SK-N-SH treated with all-trans-retinoic acid at 6 μM for 48 hours (cell line): ENCODE data around the gene MCOLN3.

Experiments used
- ATAC-seq: fragments of 200-7000 bp; cut with Tn5 transposase; 3 replicates; pipeline ENCODE4 v1.9.1; 2020; ENCODE audit warnings: mild to moderate bottlenecking, moderate library complexity
- ARNTL ChIP-seq: fragments of 450-650 bp; formaldehyde crosslinking; IDR thresholded peaks from 2 replicates; pipeline ENCODE4 v1.5.0; 2020; ENCODE audit warnings: low read depth, mild to moderate bottlenecking, moderate library complexity, borderline replicate concordance
- BACH2 ChIP-seq: fragments of 250-450 bp; sonication (Bioruptor Pico); IDR thresholded peaks from 2 replicates; pipeline ENCODE4 v1.9.0; 2021; ENCODE audit warnings: mild to moderate bottlenecking, borderline replicate concordance
- CSDC2 ChIP-seq: fragments of 250-450 bp; sonication (Bioruptor Pico); IDR thresholded peaks from 2 replicates; pipeline ENCODE4 v1.5.0; 2020; ENCODE audit warnings: mild to moderate bottlenecking, moderate library complexity
- ESRRG ChIP-seq: fragments of 250-450 bp; sonication (Bioruptor Pico); IDR thresholded peaks from 2 replicates; pipeline ENCODE4 v1.6.1; 2021; ENCODE audit warnings: mild to moderate bottlenecking
- ISL1 ChIP-seq: fragments of 250-450 bp; sonication (Bioruptor Pico); IDR thresholded peaks from 2 replicates; pipeline ENCODE4 v2.1.2; 2022; ENCODE audit warnings: mild to moderate bottlenecking, moderate library complexity
- OSR1 ChIP-seq: fragments of 250-450 bp; sonication (Bioruptor Pico); IDR thresholded peaks from 2 replicates; pipeline ENCODE4 v1.8.0; 2022; ENCODE audit warnings: moderate library complexity, mild to moderate bottlenecking, inconsistent platforms
- PATZ1 ChIP-seq: fragments of 250-450 bp; sonication (Bioruptor Pico); IDR thresholded peaks from 2 replicates; pipeline ENCODE4 v1.8.0; 2020; ENCODE audit warnings: mild to moderate bottlenecking, moderate library complexity, borderline replicate concordance
- POU6F1 ChIP-seq: fragments of 250-450 bp; sonication (Bioruptor Pico); IDR thresholded peaks from 2 replicates; pipeline ENCODE4 v1.8.0; 2021; ENCODE audit warnings: low read depth, mild to moderate bottlenecking, moderate library complexity, borderline replicate concordance
- PPARA ChIP-seq: fragments of 250-450 bp; sonication (Bioruptor Pico); IDR thresholded peaks from 2 replicates; pipeline ENCODE4 v1.5.0; 2020; ENCODE audit warnings: mild to moderate bottlenecking, borderline replicate concordance
- SNAI2 ChIP-seq: fragments of 250-450 bp; sonication (Bioruptor Pico); IDR thresholded peaks from 2 replicates; pipeline ENCODE4 v1.5.0; 2020; ENCODE audit warnings: mild to moderate bottlenecking, moderate library complexity
- TCF4 ChIP-seq: fragments of 250-450 bp; sonication (Bioruptor Pico); IDR thresholded peaks from 2 replicates; pipeline ENCODE4 v1.8.0; 2021; ENCODE audit warnings: mild to moderate bottlenecking, moderate library complexity, borderline replicate concordance
- TOX ChIP-seq: fragments of 250-450 bp; sonication (Bioruptor Pico); IDR thresholded peaks from 2 replicates; pipeline ENCODE4 v1.8.0; 2021; ENCODE audit warnings: mild to moderate bottlenecking, moderate library complexity, borderline replicate concordance
- ZC3H10 ChIP-seq: fragments of 250-450 bp; sonication (Bioruptor Pico); IDR thresholded peaks from 2 replicates; pipeline ENCODE4 v1.5.1; 2021; ENCODE audit warnings: mild to moderate bottlenecking, moderate library complexity
- ZFP3 ChIP-seq: fragments of 250-450 bp; sonication (Bioruptor Pico); IDR thresholded peaks from 2 replicates; pipeline ENCODE4 v1.5.0; 2020; ENCODE audit warnings: mild to moderate bottlenecking, moderate library complexity
- ZFP30 ChIP-seq: fragments of 450-650 bp; formaldehyde crosslinking; IDR thresholded peaks from 2 replicates; pipeline ENCODE4 v1.5.0; 2022; ENCODE audit warnings: mild to moderate bottlenecking, moderate library complexity
- ZNF565 ChIP-seq: fragments of 450-650 bp; formaldehyde crosslinking; conservative IDR thresholded peaks from 2 replicates; pipeline ENCODE4 v1.5.0; 2020; ENCODE audit warnings: low read depth, mild to moderate bottlenecking, moderate library complexity
- ZNF70 ChIP-seq: fragments of 450-650 bp; formaldehyde crosslinking; IDR thresholded peaks from 2 replicates; pipeline ENCODE4 v1.5.0; 2020; ENCODE audit warnings: mild to moderate bottlenecking, moderate library complexity
- ZNF8 ChIP-seq: fragments of 450-650 bp; formaldehyde crosslinking; IDR thresholded peaks from 2 replicates; pipeline ENCODE4 v1.5.0; 2020; ENCODE audit warnings: mild to moderate bottlenecking, moderate library complexity
- TF ChIP-seq, protein P1 (sequence below): fragments of 250-450 bp; sonication (Bioruptor Pico); IDR thresholded peaks from 2 replicates; pipeline ENCODE4 v1.5.1; 2020; ENCODE audit warnings: low read depth, mild to moderate bottlenecking, moderate library complexity
- TF ChIP-seq, protein P2 (sequence below): fragments of 250-450 bp; sonication (Bioruptor Pico); IDR thresholded peaks from 2 replicates; pipeline ENCODE4 v1.5.1; 2021; ENCODE audit warnings: mild to moderate bottlenecking, moderate library complexity
- TF ChIP-seq, protein P3 (sequence below): fragments of 250-450 bp; sonication (Bioruptor Pico); IDR thresholded peaks from 2 replicates; pipeline ENCODE4 v1.5.0; 2020; ENCODE audit warnings: mild to moderate bottlenecking, moderate library complexity

MCOLN3 gene

GRCh38 chr1:85068846-85069245 is 20.5 kb upstream of the MCOLN3 start (continued):
- TF ChIP-seq POU6F1 (CRISPR knock-in tag): no peak

DNA sequence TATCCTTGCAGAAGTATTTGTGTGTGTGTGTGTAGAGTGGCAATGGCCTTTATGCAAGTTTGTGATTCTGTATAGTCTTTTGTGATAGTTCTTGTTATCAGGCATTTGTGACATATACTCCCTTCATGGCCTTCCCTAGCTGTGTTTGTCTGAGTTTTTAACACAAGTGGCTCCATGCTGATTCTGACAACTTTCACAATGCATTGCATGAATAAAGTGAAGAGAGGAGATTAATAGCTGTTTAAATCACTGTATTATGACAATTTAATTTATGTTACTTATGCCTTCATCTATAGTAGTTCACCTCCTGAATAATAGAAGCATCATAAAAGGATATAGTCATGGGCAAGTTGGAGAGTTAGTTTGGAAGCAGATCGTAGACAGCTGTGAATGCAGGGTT is 17.2 kb upstream of the MCOLN3 start:
- no peak for TF ChIP-seq ZNF8
- no peak for TF ChIP-seq BACH2 (CRISPR knock-in tag)
- no peak for TF ChIP-seq ZFP30
- no peak for TF ChIP-seq CSDC2 (CRISPR knock-in tag)
- no peak for TF ChIP-seq ISL1
- TF ChIP-seq PPARA (CRISPR knock-in tag): no peak
- no peak for TF ChIP-seq TOX (CRISPR knock-in tag)
- TF ChIP-seq, protein P1, sequence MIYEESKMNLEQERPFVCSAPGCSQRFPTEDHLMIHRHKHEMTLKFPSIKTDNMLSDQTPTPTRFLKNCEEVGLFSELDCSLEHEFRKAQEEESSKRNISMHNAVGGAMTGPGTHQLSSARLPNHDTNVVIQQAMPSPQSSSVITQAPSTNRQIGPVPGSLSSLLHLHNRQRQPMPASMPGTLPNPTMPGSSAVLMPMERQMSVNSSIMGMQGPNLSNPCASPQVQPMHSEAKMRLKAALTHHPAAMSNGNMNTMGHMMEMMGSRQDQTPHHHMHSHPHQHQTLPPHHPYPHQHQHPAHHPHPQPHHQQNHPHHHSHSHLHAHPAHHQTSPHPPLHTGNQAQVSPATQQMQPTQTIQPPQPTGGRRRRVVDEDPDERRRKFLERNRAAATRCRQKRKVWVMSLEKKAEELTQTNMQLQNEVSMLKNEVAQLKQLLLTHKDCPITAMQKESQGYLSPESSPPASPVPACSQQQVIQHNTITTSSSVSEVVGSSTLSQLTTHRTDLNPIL (CRISPR knock-in tag): no peak
- TF ChIP-seq OSR1: no peak
- no peak for TF ChIP-seq PATZ1
- TF ChIP-seq SNAI2 (CRISPR knock-in tag): no peak
- no peak for TF ChIP-seq ARNTL
- no peak for TF ChIP-seq TCF4
- no peak for TF ChIP-seq ZFP3
- no peak for TF ChIP-seq POU6F1 (CRISPR knock-in tag)
- TF ChIP-seq, protein P2, sequence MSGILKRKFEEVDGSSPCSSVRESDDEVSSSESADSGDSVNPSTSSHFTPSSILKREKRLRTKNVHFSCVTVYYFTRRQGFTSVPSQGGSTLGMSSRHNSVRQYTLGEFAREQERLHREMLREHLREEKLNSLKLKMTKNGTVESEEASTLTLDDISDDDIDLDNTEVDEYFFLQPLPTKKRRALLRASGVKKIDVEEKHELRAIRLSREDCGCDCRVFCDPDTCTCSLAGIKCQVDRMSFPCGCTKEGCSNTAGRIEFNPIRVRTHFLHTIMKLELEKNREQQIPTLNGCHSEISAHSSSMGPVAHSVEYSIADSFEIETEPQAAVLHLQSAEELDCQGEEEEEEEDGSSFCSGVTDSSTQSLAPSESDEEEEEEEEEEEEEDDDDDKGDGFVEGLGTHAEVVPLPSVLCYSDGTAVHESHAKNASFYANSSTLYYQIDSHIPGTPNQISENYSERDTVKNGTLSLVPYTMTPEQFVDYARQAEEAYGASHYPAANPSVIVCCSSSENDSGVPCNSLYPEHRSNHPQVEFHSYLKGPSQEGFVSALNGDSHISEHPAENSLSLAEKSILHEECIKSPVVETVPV (CRISPR knock-in tag): no peak
- TF ChIP-seq ZNF565 (CRISPR knock-in tag): no peak
- no peak for ATAC-seq

GRCh38 chr1:85062425-85063026 is 14.2 kb upstream of the MCOLN3 start:
- ATAC-seq: peak; percentile 7
- TF ChIP-seq, protein P1 (CRISPR knock-in tag): no peak
- TF ChIP-seq SNAI2 (CRISPR knock-in tag) (no peak), ESRRG (CRISPR knock-in tag) (no peak), POU6F1 (CRISPR knock-in tag) (no peak), OSR1 (no peak), CSDC2 (CRISPR knock-in tag) (no peak), BACH2 (CRISPR knock-in tag) (no peak), ZC3H10 (CRISPR knock-in tag) (no peak), ZNF70 (no peak), TOX (CRISPR knock-in tag) (no peak), ZFP3 (no peak), ISL1 (no peak)
- TF ChIP-seq, protein P2 (CRISPR knock-in tag): no peak
- TF ChIP-seq, protein P3, sequence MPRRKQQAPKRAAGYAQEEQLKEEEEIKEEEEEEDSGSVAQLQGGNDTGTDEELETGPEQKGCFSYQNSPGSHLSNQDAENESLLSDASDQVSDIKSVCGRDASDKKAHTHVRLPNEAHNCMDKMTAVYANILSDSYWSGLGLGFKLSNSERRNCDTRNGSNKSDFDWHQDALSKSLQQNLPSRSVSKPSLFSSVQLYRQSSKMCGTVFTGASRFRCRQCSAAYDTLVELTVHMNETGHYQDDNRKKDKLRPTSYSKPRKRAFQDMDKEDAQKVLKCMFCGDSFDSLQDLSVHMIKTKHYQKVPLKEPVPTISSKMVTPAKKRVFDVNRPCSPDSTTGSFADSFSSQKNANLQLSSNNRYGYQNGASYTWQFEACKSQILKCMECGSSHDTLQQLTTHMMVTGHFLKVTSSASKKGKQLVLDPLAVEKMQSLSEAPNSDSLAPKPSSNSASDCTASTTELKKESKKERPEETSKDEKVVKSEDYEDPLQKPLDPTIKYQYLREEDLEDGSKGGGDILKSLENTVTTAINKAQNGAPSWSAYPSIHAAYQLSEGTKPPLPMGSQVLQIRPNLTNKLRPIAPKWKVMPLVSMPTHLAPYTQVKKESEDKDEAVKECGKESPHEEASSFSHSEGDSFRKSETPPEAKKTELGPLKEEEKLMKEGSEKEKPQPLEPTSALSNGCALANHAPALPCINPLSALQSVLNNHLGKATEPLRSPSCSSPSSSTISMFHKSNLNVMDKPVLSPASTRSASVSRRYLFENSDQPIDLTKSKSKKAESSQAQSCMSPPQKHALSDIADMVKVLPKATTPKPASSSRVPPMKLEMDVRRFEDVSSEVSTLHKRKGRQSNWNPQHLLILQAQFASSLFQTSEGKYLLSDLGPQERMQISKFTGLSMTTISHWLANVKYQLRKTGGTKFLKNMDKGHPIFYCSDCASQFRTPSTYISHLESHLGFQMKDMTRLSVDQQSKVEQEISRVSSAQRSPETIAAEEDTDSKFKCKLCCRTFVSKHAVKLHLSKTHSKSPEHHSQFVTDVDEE (CRISPR knock-in tag): no peak
